ENCODE results near the gene CDKAL1. TPM values are rescaled to one million over a fixed set of nuclear protein-coding genes. Genes with fewer than 3 reads are reported as not detected.

CDKAL1 gene
- total RNA-seq, 4 donors from 2014 or later = 10.3 to 11.2 (median 10.5) TPM

DNA sequence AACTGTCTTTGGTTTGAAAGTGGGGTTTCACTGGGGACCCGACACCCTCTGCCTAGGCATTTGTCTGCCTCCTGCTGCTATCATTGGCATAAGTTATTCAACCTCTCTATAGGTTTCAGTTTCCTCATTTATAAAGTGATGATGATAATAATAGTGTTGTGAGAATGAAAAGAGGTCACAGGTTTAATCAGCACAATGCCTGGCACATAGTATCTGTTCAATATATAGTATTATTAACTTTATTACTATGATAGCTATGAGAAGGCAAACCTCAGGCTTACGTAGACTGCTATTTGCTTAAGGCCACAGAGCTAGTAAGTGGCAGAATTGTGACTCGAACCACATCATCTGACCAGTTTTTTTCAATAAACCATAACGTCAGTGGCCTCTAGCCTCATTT, 256.8 kb downstream of the CDKAL1 start:
- intact Hi-C loops (cut with DNase I) = no loop called here
- H3K4me3 ChIP-seq = no peak overlapping the region
- TF ChIP-seq POLR2A (IDR thresholded peaks at IDR 0.05; ENCODE audit: low read depth) (no peak), EP300 (IDR thresholded peaks at IDR 0.05) (no peak)
- no peak for DNase-seq (ENCODE audit: extremely low spot score)
- WGBS = 99% methylated on average over 4 of the region's 4 CpGs
- H3K4me1 ChIP-seq = no peaks in the 10 kb centered on the region
- no peak overlapping the region for H3K27ac ChIP-seq (replicated peaks in 1 of 4)
- H3K9me3 ChIP-seq = no peaks in the 10 kb centered on the region
- no peaks in the 10 kb centered on the region for H3K27me3 ChIP-seq
- H3K36me3 ChIP-seq = peaks cover 0 to 11% (median 2%) of the 10 kb centered on the region in 4 donors

DNA sequence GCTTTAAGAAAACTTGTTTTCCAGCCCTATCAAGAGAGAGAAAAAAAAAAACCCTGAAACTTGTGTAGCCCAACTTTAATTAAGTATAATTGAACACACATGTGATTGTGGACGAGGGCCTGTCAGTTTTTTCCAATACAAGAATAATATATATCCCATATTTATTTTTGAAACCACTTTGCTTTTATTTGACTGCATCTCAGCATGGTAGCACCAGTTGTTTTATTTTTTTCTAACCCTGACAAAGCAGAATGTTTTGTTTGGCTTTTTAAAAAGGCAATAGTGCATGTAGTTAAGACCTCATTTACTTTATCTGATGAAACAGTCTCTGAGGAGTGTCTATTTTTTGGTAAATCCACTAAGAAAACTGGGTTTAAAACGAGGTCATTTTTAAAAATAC, 257.7 kb downstream of the CDKAL1 start:
- no peak for DNase-seq (ENCODE audit: extremely low spot score)
- WGBS = 82% methylated on average over 2 of the region's 2 CpGs
- Histone ChIP-seq H3K9me3 (no peaks in the 10 kb centered on the region), H3K4me3 (no peak overlapping the region), H3K27me3 (no peaks in the 10 kb centered on the region), H3K4me1 (no peaks in the 10 kb centered on the region), H3K36me3 (peaks cover 0 to 6% (median 2%) of the 10 kb centered on the region in 4 donors), H3K27ac (replicated peaks in 1 of 4) (no peak overlapping the region)
- TF ChIP-seq EP300 (IDR thresholded peaks at IDR 0.05) (no peak), POLR2A (IDR thresholded peaks at IDR 0.05; ENCODE audit: low read depth) (no peak), POLR2AphosphoS5 (IDR thresholded peaks at IDR 0.05) (no peak)
- TF ChIP-seq, protein P1, sequence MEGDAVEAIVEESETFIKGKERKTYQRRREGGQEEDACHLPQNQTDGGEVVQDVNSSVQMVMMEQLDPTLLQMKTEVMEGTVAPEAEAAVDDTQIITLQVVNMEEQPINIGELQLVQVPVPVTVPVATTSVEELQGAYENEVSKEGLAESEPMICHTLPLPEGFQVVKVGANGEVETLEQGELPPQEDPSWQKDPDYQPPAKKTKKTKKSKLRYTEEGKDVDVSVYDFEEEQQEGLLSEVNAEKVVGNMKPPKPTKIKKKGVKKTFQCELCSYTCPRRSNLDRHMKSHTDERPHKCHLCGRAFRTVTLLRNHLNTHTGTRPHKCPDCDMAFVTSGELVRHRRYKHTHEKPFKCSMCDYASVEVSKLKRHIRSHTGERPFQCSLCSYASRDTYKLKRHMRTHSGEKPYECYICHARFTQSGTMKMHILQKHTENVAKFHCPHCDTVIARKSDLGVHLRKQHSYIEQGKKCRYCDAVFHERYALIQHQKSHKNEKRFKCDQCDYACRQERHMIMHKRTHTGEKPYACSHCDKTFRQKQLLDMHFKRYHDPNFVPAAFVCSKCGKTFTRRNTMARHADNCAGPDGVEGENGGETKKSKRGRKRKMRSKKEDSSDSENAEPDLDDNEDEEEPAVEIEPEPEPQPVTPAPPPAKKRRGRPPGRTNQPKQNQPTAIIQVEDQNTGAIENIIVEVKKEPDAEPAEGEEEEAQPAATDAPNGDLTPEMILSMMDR (IDR thresholded peaks at IDR 0.05) = no peak
- intact Hi-C loops (cut with DNase I) = no loop called here

DNA sequence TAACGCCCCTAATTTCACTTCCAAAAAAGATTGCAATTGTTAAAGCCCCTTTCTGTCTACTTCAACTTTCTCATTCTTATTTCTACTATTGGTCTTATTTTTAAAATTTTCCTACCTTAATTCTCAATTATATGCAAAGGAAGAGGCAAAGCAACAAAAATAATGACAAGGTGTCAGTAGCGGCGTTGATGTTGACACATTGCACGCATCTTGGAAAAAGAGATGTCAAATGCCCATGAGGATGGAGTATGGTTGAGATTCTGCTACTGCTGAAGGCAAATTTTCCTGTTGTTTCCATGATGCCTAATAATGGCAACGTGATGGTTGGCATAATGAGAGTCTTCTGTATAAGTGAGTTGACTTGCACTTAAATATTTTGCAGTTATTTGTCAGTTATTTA, 258.9 kb downstream of the CDKAL1 start:
- TF ChIP-seq EP300 (IDR thresholded peaks at IDR 0.05) (no peak), POLR2AphosphoS5 (IDR thresholded peaks at IDR 0.05) (no peak), POLR2A (IDR thresholded peaks at IDR 0.05; ENCODE audit: low read depth) (no peak)
- TF ChIP-seq, protein P1 (IDR thresholded peaks at IDR 0.05) = no peak
- no peaks in the 10 kb centered on the region for H3K9me3 ChIP-seq
- no peaks in the 10 kb centered on the region for H3K27me3 ChIP-seq
- intact Hi-C loops (cut with DNase I) = no loop called here
- no peak overlapping the region for H3K4me3 ChIP-seq
- H3K27ac ChIP-seq (replicated peaks in 1 of 4) = no peak overlapping the region
- DNase-seq (ENCODE audit: extremely low spot score) = no peak
- 88% methylated on average over 5 of the region's 5 CpGs for WGBS
- H3K36me3 ChIP-seq = peaks cover 0 to 6% (median 2%) of the 10 kb centered on the region in 4 donors
- H3K4me1 ChIP-seq = no peaks in the 10 kb centered on the region

DNA sequence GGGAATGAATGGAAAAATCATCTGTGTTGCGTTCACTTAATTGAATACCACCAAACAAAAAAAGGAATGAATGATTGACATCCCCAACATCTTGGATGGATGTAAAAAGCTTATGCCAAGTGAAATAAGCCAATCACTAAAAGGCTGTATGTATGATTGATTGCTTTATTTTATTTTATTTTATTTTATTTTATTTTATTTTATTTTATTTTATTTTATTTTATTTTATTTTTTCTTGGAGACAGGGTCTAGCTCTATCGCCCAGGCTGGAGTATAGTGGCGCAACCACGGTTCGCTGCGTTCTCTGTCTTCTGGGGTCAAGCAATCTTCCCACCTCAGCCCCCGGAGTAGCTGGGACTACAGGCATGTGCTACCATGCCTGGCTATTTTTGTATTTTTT, 263.3 kb downstream of the CDKAL1 start:
- intact Hi-C loops (cut with DNase I) = no loop called here
- Histone ChIP-seq H3K27ac (replicated peaks in 1 of 4) (no peak overlapping the region), H3K4me3 (no peak overlapping the region), H3K36me3 (no peaks in the 10 kb centered on the region), H3K4me1 (no peaks in the 10 kb centered on the region), H3K9me3 (no peaks in the 10 kb centered on the region), H3K27me3 (no peaks in the 10 kb centered on the region)
- TF ChIP-seq POLR2A (IDR thresholded peaks at IDR 0.05; ENCODE audit: low read depth) (no peak), POLR2AphosphoS5 (IDR thresholded peaks at IDR 0.05) (no peak), EP300 (IDR thresholded peaks at IDR 0.05) (no peak)
- 95% methylated on average over 7 of the region's 7 CpGs for WGBS
- no peak for DNase-seq (ENCODE audit: extremely low spot score)

DNA sequence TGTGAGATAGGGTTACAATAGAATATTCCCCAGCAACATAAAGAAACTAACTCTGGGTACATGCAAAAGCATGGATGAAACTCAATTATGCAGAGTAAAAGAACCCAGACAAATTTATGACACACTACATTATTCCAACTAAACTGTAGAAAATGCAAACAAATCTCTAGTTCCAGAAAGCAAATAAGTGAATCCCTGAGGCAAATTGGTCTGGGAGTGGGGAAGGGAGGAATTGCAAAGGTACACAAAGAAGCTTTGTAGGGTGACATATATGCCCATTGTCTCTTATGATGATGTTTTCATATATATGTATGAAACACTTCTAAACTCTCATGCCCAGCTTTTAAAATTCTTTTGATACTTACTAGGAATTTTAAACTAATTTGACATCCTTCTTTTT, 266.0 kb downstream of the CDKAL1 start:
- intact Hi-C loops (cut with DNase I) = loop anchor here (5.0 kb wide), 1 partner anchor 483 kb away; no protein-coding TSS in a partner anchor
- H3K4me1 ChIP-seq = peaks cover 0 to 3% (median 0%) of the 10 kb centered on the region in 4 donors
- no peaks in the 10 kb centered on the region for H3K27me3 ChIP-seq
- no peak for DNase-seq (ENCODE audit: extremely low spot score)
- TF ChIP-seq EP300 (IDR thresholded peaks at IDR 0.05) (no peak), POLR2AphosphoS5 (IDR thresholded peaks at IDR 0.05) (no peak), POLR2A (IDR thresholded peaks at IDR 0.05; ENCODE audit: low read depth) (no peak)
- TF ChIP-seq, protein P1 (IDR thresholded peaks at IDR 0.05) = no peak
- H3K4me3 ChIP-seq = no peak overlapping the region
- H3K9me3 ChIP-seq = no peaks in the 10 kb centered on the region
- no peak overlapping the region for H3K27ac ChIP-seq (replicated peaks in 1 of 4)
- no peaks in the 10 kb centered on the region for H3K36me3 ChIP-seq

DNA sequence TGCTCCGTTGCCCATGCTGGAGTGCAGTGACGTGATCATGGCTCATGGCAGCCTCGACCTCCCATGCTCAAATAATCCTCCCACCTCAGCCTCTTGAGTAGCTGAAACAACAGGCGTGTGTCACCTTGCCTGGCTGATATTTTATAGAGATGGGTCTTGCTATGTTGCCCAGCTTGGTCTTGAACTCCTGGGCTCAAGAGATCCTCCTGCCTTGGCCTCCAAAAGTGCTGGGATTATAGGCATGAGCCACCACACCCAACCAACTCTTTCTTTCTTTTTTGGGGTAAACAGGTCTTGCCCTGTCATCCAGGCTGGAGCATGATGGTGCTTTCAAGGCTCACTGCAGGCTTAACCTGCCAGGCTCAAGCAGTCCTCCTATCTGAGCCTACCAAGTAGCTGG, 266.4 kb downstream of the CDKAL1 start:
- no peaks in the 10 kb centered on the region for H3K9me3 ChIP-seq
- H3K27me3 ChIP-seq = no peaks in the 10 kb centered on the region
- intact Hi-C loops (cut with DNase I) = loop anchor here (5.0 kb wide), 1 partner anchor 483 kb away; no protein-coding TSS in a partner anchor
- H3K4me1 ChIP-seq = peaks cover 0 to 3% (median 0%) of the 10 kb centered on the region in 4 donors
- no peak for DNase-seq (ENCODE audit: extremely low spot score)
- H3K4me3 ChIP-seq = no peak overlapping the region
- H3K27ac ChIP-seq (replicated peaks in 1 of 4) = no peak overlapping the region
- TF ChIP-seq EP300 (IDR thresholded peaks at IDR 0.05) (no peak), POLR2AphosphoS5 (IDR thresholded peaks at IDR 0.05) (no peak), POLR2A (IDR thresholded peaks at IDR 0.05; ENCODE audit: low read depth) (no peak)
- TF ChIP-seq, protein P1 (IDR thresholded peaks at IDR 0.05) = no peak
- H3K36me3 ChIP-seq = no peaks in the 10 kb centered on the region
- WGBS = 94% methylated on average over 4 of the region's 4 CpGs

Data from esophagus muscularis mucosa (tissue), 4 donors.